Stimulated activated CD4-positive, alpha-beta T cell treated with anti-CD3 and anti-CD28 coated beads, Interleukin-2, amount 100 ng/mL, for 4 hours (primary cell): ENCODE results near the gene MPC2.
"Not testable (repeated sequence)": the region's sequence is repeated elsewhere in the genome, so short reads cannot be mapped to it uniquely, and the experiment has no call there.

Source experiments
- DNase-seq: peaks from one replicate; pipeline ENCODE4 v3.0.0-alpha.2; 2020; ENCODE audit warnings: low read depth

Gene MPC2

DNA sequence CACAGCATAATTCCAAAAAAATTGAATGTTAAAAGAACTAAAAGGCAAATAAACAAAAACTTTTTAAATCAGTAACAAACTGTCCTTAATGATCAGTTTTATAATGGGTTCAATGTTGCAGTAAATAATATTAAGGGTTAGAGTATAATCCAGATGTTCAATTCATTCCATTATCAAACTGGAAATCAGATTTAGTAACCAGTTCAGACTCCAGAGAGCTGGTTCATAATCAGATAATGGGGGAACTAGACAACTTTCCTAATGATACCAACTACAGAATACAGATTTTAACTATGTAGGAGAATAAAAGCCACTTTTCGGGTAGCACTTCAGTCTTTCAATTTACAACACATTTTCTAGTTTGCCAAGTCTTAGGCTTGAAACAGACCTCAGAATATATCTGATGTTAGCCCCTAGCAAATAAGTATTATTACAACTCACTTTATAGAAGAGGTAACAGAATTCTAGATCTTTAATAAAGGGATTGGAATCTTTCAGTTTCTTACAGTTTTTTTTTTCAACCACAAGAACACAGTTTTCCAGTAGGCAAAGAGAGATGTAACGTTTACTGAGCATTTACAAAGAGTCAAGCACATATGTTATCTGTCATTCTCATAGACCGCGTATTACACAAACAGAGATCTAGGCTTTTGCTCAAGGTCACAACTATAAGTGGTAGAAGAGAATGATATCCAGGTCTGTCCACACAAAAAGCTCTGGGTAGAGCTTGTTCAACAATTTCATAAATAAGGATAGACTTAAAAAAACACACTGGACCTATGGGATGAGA, 2.3 kb downstream of the MPC2 start:
- no peak for DNase-seq

- no peak for DNase-seq
Measured at GRCh38 chr1:167933788-167934187, 3.1 kb downstream of the MPC2 start.

- no peak for DNase-seq
Measured at GRCh38 chr1:167929725-167930124, 7.1 kb downstream of the MPC2 start.

GRCh38 chr1:167928919-167929318, 8.0 kb downstream of the MPC2 start:
- not testable (repeated sequence) for DNase-seq

DNA sequence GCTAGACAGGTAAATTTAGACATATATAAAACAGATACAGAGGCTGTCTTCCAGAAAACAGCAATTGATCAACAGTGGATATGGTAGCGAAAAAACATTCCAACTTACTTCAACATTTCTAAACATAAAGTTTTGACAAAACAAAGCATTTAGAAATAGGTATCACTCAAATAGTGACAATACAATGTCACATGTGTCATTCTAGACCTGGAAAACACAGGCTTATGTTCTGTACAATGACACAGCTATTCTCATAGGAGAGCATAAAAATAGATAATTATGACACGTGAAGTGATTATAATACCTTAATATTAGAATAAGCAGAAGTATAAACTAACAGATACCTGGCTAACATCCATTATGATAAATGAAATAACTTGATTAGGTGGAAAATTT, 8.4 kb downstream of the MPC2 start:
- no peak for DNase-seq

DNA sequence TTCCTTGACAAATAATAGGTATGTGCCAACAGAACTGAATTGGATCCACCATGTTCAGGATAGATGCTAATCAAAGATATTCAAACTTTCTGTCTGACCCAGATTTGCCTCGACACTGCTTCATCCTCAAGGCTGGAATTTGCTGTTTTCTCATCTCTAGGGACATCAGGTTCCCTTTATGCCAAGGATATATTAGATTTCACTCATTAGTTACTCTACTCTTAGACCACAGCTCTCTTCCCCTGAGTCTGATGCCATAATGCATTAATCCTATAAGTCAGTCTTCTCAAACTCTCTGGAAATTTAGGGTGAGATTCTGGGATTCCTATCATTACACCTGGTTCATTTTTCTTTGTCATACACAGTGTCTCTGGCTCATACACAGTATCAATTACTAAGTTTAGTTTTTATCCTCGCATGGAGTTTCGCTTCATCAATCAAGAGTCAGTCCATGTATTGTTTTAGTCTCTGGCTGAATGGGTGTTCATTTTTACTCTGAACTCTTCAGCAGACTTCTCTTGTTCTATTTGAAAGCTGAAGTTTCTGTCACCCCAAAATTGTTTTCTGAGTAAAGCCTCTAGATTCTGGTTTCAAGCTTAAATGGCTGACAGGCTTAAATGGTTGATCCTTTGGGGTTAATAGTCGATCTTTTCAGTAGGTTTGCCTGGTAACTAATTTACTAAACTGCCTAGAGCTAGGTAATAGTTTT, 9.7 kb downstream of the MPC2 start:
- no peak for DNase-seq

DNA sequence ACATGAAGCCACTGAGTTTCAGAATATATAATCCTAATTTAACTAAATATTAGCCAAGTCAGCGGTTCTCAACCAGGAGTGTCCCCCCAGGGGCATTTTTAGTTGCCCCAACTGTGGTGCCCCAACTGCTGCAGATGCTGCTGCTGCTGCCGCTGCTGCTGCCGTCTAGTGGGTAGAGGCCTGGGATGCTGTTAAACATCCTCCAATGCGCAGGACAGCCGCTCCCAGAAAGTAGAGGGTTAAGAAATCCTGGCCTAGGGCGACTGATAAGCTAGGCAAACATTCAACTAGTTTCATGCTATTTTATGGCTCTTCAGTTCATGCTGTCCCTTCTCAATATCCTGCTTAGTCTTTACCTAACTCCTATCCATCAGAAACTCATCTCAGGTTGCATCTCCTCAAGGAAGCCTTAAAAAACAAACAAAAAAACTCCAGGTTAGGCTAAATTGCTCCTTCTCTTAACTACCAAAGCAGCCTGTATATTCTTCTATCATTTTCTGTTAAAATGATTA, 10.3 kb downstream of the MPC2 start:
- no peak for DNase-seq

DNA sequence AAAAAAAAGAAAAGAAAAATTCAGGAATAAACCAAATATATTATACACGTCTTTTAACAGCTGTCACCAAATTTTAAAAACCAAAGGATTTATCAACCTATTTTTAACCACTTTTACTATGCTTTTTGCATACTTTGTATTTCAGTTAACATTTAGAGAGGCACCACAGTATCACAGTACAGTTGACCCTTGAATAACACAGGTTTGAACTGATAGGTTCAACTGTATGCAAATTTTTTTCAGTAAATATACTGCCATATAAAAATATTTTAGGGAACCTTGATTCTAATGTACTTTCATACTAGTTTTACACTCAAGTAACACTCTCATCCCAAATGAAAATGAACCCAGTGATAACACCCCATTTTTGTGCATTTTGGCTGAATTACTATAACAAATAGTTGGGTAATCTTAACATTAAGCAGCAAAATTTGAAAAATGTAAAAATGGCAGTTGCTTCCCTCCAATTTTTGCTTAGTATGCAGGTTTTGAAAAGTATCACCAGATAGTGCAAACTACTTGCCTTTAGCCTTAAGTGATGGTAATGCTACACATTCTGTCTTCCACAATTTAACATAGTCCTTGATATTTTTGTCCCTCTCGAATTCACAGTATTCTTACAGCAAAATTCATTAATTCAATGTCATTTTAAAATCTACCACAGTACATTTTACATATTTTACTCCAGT, 12.2 kb downstream of the MPC2 start:
- DNase-seq = no peak

DNA sequence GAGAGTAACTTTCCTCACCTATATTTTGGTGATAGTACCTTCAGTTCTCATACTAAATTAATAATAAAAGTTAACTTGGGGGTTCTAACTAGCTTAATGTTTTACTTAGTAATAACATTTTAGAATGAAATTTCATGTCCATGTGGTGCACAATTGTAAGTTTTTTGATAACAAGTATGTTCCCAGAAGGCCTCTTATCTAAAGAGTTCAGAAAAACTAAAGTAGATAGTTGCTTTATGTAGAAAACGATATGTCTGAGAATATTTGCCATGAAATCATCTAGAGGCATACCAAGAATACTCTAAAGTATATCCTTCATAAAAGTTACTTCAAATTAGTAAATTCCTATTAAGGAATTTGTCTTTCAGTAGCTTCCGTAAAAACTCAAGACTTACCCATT, 12.8 kb downstream of the MPC2 start:
- DNase-seq = no peak

DNA sequence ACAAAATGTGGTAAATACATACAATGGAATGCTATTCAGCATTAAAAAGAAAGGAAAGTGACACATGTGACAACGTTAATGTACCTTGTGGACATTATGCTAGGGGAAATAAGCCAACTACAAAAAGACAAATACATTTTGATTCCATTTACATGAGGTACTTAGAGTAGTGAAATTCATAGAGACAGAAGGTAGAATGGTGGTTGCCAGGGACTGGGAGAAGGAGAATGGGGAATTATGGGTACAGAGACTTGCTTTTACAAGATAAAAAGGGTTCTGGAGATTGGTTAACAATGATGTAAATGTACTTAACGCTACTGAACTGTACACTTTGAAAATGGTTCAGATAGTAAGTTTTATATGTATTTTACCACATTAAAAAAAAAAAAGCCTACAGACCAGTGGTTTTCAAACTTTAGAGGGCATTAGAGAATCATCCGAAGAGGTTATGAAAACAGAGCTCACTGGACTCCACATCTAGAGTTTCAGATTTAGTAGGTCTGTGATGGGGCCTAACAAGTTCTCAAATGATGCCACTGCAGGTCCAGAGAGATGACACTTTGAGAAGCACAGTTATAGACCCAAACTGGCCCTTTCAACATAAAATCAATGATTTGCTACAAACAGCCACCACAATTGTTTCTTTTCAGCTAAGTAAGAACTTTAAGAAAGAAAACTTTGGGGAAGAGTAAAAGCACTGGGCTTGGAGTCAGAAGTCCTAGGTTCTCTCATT, 13.4 kb downstream of the MPC2 start:
- DNase-seq = no peak

DNA sequence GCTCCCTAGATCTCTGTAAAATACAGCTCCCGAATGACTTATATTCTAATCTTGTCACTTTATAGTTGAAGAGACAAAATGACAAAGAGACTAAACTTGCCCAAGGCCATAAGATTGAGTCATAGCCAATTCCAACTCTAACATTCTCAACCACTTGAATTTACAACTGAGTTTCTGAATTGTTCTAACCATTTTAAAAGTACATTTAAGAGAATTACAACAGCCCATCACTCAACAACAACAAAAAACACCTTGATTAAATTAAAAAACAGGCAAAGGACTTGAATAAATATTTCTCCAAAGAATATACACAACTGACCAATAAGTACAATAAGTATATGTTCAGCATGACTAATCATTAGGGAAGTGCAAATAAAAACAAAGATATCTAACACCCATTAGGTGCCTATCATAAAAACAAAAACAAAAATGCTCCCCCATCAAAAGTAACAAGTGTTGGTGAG, 14.2 kb downstream of the MPC2 start:
- DNase-seq = no peak

DNA sequence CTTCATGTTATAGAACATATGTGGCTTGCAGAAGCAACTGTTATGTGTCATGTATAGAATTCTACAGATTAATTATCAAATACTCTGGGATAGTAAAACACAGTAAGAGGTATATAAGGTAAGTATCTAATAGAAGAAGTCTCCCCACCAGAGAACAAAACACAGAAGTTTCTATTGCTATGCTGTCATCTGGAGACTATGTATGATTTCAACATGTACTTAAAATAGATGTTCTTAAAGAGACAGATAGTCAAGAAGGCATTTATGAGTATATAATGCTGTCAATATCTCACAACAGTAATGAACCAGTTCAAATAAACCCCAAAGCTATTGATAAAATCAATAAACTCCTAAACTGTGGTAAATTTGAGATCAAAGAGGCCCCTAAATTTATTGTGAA, 14.8 kb downstream of the MPC2 start:
- no peak for DNase-seq

DNA sequence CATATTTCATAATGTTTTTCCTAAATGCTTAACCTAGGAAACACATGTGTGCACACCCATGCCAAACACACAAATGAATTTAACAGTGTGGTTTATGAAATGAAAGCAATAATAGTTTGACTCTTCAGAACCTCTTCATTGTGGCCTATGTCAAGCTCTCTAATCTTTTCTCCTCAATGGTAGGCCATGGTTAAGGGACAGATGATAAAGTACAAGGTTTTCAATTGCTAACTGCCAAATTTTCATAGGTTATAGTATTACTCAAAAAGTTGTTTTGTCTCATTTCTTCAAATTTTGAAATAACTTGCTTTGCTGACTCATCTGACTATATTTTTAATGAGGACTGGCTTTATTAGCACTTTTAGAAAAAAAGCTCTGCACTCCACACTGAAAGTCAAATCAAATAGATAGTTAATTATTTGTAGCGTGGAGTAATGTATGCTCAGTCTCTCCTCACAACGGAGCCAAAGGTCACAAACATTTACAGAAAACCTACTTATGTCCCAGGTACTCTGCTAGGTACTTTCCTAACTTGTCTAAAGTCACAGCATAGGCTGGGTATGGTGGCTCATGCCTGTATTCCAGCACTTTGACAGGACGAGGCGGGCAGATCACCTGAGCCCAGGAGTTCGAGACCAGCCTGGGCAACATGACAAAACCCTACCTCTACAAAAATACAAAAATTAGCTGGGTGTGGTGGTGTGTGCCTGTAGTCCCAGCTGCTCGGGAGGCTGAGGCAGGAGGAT, 19.9 kb downstream of the MPC2 start:
- no peak for DNase-seq

- no peak for DNase-seq
Measured at GRCh38 chr1:167915569-167915968, 21.3 kb downstream of the MPC2 start.

DNA sequence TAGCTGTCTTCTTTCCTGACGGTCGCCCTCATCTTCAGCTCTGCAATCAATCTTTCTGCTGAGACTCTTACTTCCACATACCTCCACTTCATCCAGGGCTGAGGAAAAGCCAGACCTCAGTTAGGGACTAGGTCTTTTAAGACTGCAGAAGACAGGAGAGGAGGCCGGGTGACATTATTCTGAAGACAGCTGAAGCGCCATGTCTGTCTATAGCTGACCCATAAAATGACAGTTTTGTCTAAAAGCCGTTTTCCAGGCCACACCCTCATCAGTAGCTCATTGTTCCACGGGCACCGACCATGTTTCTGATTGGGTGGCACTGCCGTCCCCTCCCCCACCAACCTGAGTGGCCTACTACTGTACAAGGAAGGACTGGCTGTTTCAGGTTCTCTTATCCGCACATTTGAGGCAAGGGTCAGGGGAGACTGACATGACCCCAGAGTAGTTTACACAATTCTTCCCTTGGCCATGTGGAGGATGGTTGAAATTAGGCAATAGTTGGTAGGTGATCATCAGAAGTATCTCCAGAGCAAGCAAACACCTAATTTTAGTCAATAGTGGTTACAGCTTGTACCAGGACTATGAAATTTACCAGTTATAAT, 22.9 kb downstream of the MPC2 start, which contains the start of gene ADCY10:
ADCY10 (minus strand) TSS at position 240 of the 602 bp plus-strand sequence. CDS start 8,994 bp downstream, outside the sequence.
- DNase-seq = no peak

- DNase-seq = no peak
Measured at GRCh38 chr1:167912294-167912693, 24.6 kb downstream of the MPC2 start.

- no peak for DNase-seq
Measured at GRCh38 chr1:167911413-167911812, 25.5 kb downstream of the MPC2 start.

- no peak for DNase-seq
Measured at GRCh38 chr1:167910530-167910929, 26.3 kb downstream of the MPC2 start.

DNA sequence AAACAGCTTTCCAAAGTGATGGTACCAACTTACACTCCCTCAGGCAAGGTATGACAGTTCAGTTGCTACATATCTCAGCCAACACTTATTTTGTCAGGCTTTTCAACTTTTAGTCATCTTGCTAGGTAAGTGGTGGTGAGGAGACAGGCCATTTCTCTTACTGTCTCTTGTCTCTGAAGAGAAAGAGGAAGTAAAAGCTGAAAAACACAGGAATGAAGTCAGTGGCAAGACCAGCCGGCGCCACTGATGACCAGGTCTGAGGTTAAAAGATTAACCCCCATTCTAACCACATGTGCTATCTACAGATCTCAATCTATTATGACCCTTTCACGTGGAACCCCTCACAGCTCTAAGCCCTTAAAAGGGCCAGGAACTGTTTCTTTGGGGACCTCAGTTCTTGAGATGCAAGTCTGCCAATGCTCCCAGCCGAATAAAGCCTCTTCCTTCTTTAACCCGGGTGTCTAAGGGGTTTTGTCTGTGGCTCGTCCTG, 27.1 kb downstream of the MPC2 start:
- DNase-seq = no peak

GRCh38 chr1:167905671-167906070, 31.2 kb downstream of the MPC2 start:
- DNase-seq = no peak

- no peak for DNase-seq
Measured at GRCh38 chr1:167905182-167905581, 31.7 kb downstream of the MPC2 start.
